GM19397 (cell line): Measurements from ENCODE around the gene DAW1.
A peak's percentile ranks its signal among the peaks of the same experiment; 100 is the strongest.

Source experiments
- ATAC-seq: cut with Tn5 transposase; IDR thresholded peaks from one replicate; pipeline ENCODE4 v1.9.1; 2021; ENCODE audit warnings: mild to moderate bottlenecking, moderate library complexity; ENCODE audit not compliant: unreplicated experiment

DAW1 gene

GRCh38 chr2:227861011-227861410 lies 10.4 kb upstream of the DAW1 start:
- ATAC-seq = no peak

- ATAC-seq = no peak
Measured at GRCh38 chr2:227862227-227862740, 9.1 kb upstream of the DAW1 start.

- no peak for ATAC-seq
Measured at GRCh38 chr2:227862741-227863588, 8.5 kb upstream of the DAW1 start.

GRCh38 chr2:227864161-227864756 lies 7.2 kb upstream of the DAW1 start:
- no peak for ATAC-seq

GRCh38 chr2:227865291-227865690 lies 6.1 kb upstream of the DAW1 start:
- ATAC-seq = no peak

DNA sequence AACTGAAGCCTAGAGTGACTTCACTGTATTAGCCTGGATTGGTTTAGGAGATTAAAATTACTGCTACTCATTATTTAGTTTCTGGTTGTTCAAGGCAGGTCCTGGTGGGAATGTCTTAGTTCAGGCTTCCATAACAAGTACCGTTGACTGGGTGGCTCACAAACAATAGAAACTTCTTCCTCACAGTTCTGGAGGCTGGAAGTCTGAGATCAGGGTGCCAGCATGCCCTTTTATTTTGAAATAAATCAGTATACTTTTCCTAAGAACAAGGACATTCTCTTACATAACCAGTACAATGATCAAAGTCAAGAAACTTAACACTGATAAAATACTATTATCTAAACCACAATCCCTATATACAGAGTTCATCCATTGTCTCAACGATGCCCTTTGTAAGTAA lies 4.0 kb upstream of the DAW1 start:
- no peak for ATAC-seq

DNA sequence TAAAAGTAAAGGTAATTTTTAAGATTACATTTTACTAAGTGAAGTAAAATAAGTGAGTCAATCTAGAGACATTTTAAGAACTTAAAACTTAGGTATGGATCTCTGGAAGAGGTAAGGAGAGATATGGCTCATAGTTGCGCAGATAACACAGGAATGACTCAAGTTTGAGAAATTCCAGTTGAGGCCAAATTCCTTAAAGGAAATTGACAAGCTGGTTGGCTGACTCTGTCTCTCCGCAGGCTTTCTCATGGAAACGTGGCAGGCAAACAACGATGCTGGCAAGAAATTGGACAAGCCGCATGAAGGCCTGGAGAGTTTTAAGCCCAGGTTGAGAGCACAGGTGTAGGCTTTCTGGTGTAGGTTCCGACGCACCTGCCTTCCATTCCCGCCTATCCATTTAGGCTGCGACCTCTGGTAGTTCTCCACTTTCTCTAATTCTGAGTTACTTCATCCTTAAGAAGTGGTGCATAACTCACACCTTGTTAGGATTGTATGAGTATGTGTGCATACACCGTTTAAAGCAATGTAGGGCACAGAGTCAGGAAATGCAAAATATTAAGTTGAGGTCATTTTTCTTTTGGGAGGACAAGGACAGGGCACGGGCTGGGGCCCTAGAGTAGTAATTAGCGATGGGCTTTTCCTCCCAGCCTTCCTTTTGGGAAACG lies 589 bp upstream of the DAW1 start:
- no peak for ATAC-seq

DNA sequence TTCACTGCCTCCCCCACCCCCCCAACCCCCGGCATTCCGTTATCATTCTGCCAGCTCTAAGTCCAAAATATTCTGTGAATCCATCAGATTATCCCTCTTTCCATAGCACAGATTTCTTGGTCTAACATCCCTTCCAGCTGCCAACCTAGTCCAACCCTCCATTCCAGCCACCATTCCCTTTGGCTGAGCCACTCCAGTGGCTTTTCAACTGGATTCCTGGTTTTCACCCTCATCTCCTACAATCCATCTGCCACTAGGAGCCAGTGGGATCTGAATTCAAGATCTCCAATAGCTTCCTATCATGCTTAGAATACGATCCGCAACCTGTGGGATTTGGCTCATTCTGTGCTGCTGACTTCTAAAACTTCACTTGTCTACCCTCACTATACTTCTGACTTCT lies 1.2 kb downstream of the DAW1 start:
- no peak for ATAC-seq

GRCh38 chr2:227876300-227876801 lies 4.9 kb downstream of the DAW1 start:
- no peak for ATAC-seq

DNA sequence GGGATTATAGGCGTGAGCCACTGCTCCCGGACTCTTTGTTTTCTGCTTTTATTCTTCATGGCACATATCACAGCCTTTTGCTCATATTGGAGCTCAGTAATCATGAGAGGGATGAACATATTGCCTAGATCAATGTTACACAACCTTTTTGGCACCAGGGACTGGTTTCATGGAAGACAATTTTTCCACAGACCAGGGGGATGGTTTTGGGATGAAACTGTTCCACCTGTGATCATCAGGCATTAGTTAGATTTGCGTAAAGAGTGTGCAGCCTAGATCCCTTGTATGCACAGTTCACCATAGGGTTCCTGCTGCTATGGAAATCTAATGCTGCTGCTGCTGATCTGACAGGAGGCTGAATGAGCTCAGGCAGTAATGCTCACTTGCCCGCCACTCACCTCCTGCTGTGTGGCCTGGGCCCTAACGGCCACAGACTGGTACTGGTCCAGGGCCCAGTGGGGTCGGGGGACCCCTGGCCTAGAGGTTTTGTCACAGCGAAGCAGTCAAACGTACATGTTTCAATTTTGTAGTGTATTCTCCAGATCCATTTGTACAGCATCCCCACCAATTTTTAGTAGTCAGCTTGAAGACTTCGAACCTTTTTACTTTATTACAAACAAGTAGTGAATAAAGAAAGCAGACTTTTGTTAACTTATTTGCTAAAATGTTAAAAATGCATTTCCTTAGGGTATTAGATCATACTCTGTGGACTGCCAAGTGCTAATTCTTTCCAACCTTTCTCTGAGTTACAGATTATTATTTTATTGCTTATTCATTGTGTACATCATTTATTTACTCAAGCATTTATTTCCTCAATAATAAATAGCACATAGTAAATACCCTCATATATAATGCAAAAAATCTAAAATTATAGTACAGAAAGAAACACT lies 6.2 kb downstream of the DAW1 start:
- no peak for ATAC-seq

GRCh38 chr2:227880460-227880859 lies 9.0 kb downstream of the DAW1 start:
- no peak for ATAC-seq

- ATAC-seq = no peak
Measured at GRCh38 chr2:227881866-227882517, 10.6 kb downstream of the DAW1 start.

- peak; percentile 97 for ATAC-seq
Measured at GRCh38 chr2:227884511-227884947, 13.1 kb downstream of the DAW1 start.

DNA sequence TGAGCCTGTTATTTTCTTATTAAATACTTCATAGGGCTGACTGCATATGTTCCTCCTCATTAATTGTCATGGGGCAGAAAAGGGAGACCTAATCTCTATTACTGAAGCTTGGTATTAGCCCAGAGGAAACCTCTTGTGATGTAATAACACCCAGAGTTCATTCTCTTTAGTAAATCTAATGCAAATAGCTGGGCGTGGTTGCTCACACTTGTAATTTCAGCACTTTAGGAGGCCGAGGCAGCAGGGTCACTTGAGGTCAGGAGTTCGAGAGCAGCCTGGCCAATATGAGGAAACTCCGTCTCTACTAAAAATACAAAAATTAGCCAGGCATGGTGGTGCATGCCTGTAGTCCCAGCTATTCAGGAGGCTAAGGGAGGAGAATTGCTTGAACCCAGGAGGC lies 14.7 kb downstream of the DAW1 start:
- no peak for ATAC-seq

DNA sequence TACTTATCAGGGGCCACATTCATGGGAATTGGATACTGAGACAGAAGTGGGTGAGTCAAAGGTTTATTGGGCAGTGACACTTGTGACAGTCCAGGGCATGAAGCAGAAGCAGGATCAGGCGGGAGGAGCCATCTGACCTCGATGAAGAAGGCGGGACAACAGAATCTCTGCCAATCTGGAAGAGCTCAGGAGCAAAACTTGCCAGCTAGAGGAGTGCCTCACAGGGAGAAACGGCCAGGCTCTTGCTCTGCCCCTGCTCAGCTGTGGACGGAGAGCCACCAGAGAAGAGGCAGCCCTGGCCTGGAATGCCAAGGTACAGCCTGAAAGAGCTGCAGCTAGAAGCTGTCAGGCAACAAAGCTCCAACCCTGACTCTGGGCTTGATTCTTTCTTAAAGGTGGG lies 16.9 kb downstream of the DAW1 start:
- ATAC-seq = no peak

DNA sequence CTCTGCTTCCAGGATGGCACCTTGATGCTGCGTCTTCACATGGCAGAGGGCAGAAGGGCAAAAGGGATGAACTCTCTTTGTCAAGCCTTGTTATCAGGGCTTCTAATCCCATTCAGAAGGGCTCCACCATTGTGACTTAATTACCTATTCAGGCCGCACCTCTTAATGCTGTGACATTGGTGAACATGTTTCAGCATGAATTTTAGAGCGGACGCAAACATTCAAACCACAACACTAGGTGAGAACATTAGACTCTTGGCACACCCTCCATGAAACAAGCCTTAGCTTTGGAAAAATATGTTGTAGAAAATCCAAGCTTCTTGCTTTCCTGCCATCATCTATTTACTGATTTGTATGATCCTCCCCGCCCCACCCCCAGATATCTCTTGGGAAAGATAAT lies 17.9 kb downstream of the DAW1 start:
- ATAC-seq = no peak

- no peak for ATAC-seq
Measured at GRCh38 chr2:227890495-227891079, 19.2 kb downstream of the DAW1 start.

DNA sequence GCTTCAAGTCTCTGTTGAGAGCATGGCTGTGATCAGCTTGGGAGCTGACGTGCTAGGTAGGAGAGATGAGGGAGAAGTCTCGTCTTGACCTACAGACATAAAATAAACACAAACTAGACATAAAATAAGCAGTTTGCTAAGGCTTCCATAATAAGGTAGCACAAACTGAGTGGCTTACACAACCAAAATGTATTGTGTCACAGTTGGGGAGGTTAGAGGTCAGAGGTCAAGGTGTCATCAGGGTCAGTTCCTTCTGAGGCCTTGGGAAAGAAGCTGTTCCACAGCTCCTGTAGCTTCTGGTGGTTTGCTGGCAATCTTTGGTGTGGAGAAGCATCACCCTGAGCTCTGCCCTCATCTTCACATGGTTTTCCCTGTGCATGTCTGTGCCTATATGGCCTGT lies 20.2 kb downstream of the DAW1 start:
- ATAC-seq = no peak

DNA sequence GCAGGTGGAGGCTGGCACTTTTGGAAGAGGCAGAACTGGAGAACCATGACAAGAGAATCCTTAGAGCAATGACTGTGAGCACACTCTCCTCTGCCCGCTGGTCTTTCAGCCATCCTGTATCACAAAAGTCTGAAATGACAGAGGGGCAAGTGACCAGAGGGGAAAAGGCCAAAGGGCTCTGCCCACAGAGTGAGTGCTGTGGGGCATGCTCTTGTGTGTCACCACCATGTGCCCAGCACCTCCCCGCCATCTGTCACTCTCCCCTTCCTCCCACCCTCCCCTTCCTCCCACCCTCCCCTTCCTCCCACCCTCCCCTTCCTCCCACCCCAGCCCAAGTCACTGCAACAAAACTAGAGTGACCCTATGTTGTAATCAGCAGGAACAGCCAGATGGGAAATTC lies 31.9 kb downstream of the DAW1 start:
- no peak for ATAC-seq

- no peak for ATAC-seq
Measured at GRCh38 chr2:227906991-227907390, 35.6 kb downstream of the DAW1 start.
